GM10847 (cell line): ENCODE data around the gene MYH9.

Experiments used
- POLR2A ChIP-seq: IDR thresholded peaks from 2 replicates; pipeline ENCODE4 v1.6.1; 2011; ENCODE audit not compliant: insufficient read length; ENCODE audit errors: extremely low read depth

The MYH9 gene

GRCh38 chr22:36351921-36352802, 35.6 kb downstream of the MYH9 start:
- no peak for TF ChIP-seq POLR2A

GRCh38 chr22:36350751-36351594, 36.8 kb downstream of the MYH9 start:
- no peak for TF ChIP-seq POLR2A

GRCh38 chr22:36349726-36350125, 38.0 kb downstream of the MYH9 start:
- TF ChIP-seq POLR2A, result no peak

- TF ChIP-seq POLR2A, result no peak
Measured at GRCh38 chr22:36348760-36349159, 39.0 kb downstream of the MYH9 start.

- no peak for TF ChIP-seq POLR2A
Measured at GRCh38 chr22:36347094-36347493, 40.7 kb downstream of the MYH9 start.

- no peak for TF ChIP-seq POLR2A
Measured at GRCh38 chr22:36344106-36344827, 43.5 kb downstream of the MYH9 start.

- TF ChIP-seq POLR2A, result no peak
Measured at GRCh38 chr22:36343720-36344105, 44.1 kb downstream of the MYH9 start.

GRCh38 chr22:36343070-36343719, 44.6 kb downstream of the MYH9 start:
- TF ChIP-seq POLR2A, result no peak

GRCh38 chr22:36341640-36342041, 46.1 kb downstream of the MYH9 start:
- TF ChIP-seq POLR2A, result no peak

GRCh38 chr22:36340621-36341020, 47.1 kb downstream of the MYH9 start:
- TF ChIP-seq POLR2A, result no peak

GRCh38 chr22:36339171-36340065, 48.3 kb downstream of the MYH9 start:
- no peak for TF ChIP-seq POLR2A

GRCh38 chr22:36337365-36338130, 50.2 kb downstream of the MYH9 start:
- TF ChIP-seq POLR2A, result no peak

- no peak for TF ChIP-seq POLR2A
Measured at GRCh38 chr22:36336246-36337182, 51.3 kb downstream of the MYH9 start.

- no peak for TF ChIP-seq POLR2A
Measured at GRCh38 chr22:36335621-36336020, 52.1 kb downstream of the MYH9 start.
